ENCODE data around the gene ITPR3.

- TF ChIP-seq MEF2A (IDR thresholded peaks at IDR 0.05; ENCODE audit: borderline replicate concordance, low read depth) (no peak), RXRA (IDR thresholded peaks at IDR 0.05; ENCODE audit: borderline replicate concordance, low read depth) (no peak), CHD2 (IDR thresholded peaks at IDR 0.05; ENCODE audit: low read length, partially characterized antibody) (no peak), FOXM1 (IDR thresholded peaks at IDR 0.05; ENCODE audit: low read depth) (no peak), SMC3 (IDR thresholded peaks at IDR 0.05; ENCODE audit: low read depth, low read length) (no peak), TCF12 (IDR thresholded peaks at IDR 0.05) (no peak), POLR2AphosphoS5 (IDR thresholded peaks at IDR 0.05; ENCODE audit: low read depth, low read length) (no peak), TEAD4 (IDR thresholded peaks at IDR 0.05; ENCODE audit: borderline replicate concordance, insufficient read depth) (no peak)
- TF ChIP-seq, protein P1, sequence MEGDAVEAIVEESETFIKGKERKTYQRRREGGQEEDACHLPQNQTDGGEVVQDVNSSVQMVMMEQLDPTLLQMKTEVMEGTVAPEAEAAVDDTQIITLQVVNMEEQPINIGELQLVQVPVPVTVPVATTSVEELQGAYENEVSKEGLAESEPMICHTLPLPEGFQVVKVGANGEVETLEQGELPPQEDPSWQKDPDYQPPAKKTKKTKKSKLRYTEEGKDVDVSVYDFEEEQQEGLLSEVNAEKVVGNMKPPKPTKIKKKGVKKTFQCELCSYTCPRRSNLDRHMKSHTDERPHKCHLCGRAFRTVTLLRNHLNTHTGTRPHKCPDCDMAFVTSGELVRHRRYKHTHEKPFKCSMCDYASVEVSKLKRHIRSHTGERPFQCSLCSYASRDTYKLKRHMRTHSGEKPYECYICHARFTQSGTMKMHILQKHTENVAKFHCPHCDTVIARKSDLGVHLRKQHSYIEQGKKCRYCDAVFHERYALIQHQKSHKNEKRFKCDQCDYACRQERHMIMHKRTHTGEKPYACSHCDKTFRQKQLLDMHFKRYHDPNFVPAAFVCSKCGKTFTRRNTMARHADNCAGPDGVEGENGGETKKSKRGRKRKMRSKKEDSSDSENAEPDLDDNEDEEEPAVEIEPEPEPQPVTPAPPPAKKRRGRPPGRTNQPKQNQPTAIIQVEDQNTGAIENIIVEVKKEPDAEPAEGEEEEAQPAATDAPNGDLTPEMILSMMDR (IDR thresholded peaks at IDR 0.05) = no peak
- TF ChIP-seq, protein P2, sequence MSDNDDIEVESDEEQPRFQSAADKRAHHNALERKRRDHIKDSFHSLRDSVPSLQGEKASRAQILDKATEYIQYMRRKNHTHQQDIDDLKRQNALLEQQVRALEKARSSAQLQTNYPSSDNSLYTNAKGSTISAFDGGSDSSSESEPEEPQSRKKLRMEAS (IDR thresholded peaks at IDR 0.05; ENCODE audit: low read depth) = no peak
Measured at GRCh38 chr6:33683576-33684427, 62.7 kb downstream of the ITPR3 start.
